A549 (cell line): ENCODE data around the gene SLC2A13.

Experiments used
- ATOH8 ChIP-seq: fragments of 250-450 bp; sonication (Bioruptor Pico); IDR thresholded peaks from 2 replicates; pipeline ENCODE4 v1.5.0; 2020; ENCODE audit warnings: low read depth, mild to moderate bottlenecking, moderate library complexity
- CHD4 ChIP-seq: fragments of 200-600 bp; sonication (generic); IDR thresholded peaks from 2 replicates; pipeline ENCODE4 v1.6.1; 2016; ENCODE audit warnings: antibody characterized with exemption, mild to moderate bottlenecking, borderline replicate concordance
- ESRRA ChIP-seq: fragments of 150-350 bp; IDR thresholded peaks from 2 replicates; pipeline ENCODE4 v1.6.1; 2014; ENCODE audit warnings: mild to moderate bottlenecking, low read length, borderline replicate concordance
- FOSB ChIP-seq: fragments of 250-450 bp; sonication (Bioruptor Pico); IDR thresholded peaks from 2 replicates; pipeline ENCODE4 v1.5.0; 2020; ENCODE audit warnings: mild to moderate bottlenecking, moderate library complexity
- HES2 ChIP-seq: fragments of >200 bp; sonication (Bioruptor Twin); formaldehyde crosslinking; IDR thresholded peaks from 2 replicates; pipeline ENCODE4 v1.6.1; 2016
- KDM1A ChIP-seq: fragments of 200-600 bp; sonication (generic); IDR thresholded peaks from 2 replicates; pipeline ENCODE4 v1.6.1; 2016; ENCODE audit warnings: low read depth, mild to moderate bottlenecking
- MAZ ChIP-seq: fragments of 150-350 bp; IDR thresholded peaks from 2 replicates; pipeline ENCODE4 v1.6.1; 2014; ENCODE audit warnings: antibody characterized with exemption, low read depth, low read length, borderline replicate concordance
- POLR2A ChIP-seq: IDR thresholded peaks from 2 replicates; pipeline ENCODE4 v1.6.1; 2012; ENCODE audit warnings: mild to moderate bottlenecking, low read length
- REST ChIP-seq: fragments of 200-600 bp; sonication (generic); IDR thresholded peaks from 2 replicates; pipeline ENCODE4 v1.6.1; 2016; ENCODE audit warnings: antibody characterized with exemption, mild to moderate bottlenecking, moderate library complexity
- USF2 ChIP-seq: fragments of 450-650 bp; IDR thresholded peaks from 2 replicates; pipeline ENCODE4 v1.6.1; 2014; ENCODE audit warnings: antibody characterized with exemption
- ZNF302 ChIP-seq: fragments of 250-450 bp; sonication (Bioruptor Pico); IDR thresholded peaks from 2 replicates; pipeline ENCODE4 v1.9.0; 2021; ENCODE audit warnings: inconsistent platforms, mild to moderate bottlenecking, moderate library complexity
- TF ChIP-seq, protein P1 (sequence below): fragments of >200 bp; sonication (Bioruptor Twin); formaldehyde crosslinking; IDR thresholded peaks from 3 replicates; pipeline ENCODE4 v1.5.1; 2016

GRCh38 chr12:40016980-40017379, 88.9 kb downstream of the SLC2A13 start:
- TF ChIP-seq ZNF302 (CRISPR knock-in tag) (no peak), KDM1A (no peak), HES2 (no peak), REST (no peak), FOSB (CRISPR knock-in tag) (no peak), ATOH8 (CRISPR knock-in tag) (no peak), CHD4 (no peak), MAZ (no peak), POLR2A (no peak), USF2 (no peak), ESRRA (no peak)
- TF ChIP-seq, protein P1, sequence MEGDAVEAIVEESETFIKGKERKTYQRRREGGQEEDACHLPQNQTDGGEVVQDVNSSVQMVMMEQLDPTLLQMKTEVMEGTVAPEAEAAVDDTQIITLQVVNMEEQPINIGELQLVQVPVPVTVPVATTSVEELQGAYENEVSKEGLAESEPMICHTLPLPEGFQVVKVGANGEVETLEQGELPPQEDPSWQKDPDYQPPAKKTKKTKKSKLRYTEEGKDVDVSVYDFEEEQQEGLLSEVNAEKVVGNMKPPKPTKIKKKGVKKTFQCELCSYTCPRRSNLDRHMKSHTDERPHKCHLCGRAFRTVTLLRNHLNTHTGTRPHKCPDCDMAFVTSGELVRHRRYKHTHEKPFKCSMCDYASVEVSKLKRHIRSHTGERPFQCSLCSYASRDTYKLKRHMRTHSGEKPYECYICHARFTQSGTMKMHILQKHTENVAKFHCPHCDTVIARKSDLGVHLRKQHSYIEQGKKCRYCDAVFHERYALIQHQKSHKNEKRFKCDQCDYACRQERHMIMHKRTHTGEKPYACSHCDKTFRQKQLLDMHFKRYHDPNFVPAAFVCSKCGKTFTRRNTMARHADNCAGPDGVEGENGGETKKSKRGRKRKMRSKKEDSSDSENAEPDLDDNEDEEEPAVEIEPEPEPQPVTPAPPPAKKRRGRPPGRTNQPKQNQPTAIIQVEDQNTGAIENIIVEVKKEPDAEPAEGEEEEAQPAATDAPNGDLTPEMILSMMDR, result no peak
